SK-N-MC (cell line): Measurements from ENCODE around the gene KRT13.

Experiments used
- EZH2 ChIP-seq: fragments of 200-600 bp; sonication (generic); IDR thresholded peaks from one replicate; pipeline ENCODE4 v1.6.1; 2017; ENCODE audit warnings: antibody characterized with exemption
- FOXP2 ChIP-seq: optimal IDR thresholded peaks from 2 replicates; pipeline ENCODE3; 2011; ENCODE audit warnings: mild to moderate bottlenecking, moderate library complexity; ENCODE audit not compliant: insufficient read depth; ENCODE audit errors: extremely low read length, control extremely low read depth
- POLR2AphosphoS5 ChIP-seq: IDR thresholded peaks from 2 replicates; pipeline ENCODE4 v1.6.1; 2012; ENCODE audit warnings: mild to moderate bottlenecking, low read depth, low read length, borderline replicate concordance

DNA sequence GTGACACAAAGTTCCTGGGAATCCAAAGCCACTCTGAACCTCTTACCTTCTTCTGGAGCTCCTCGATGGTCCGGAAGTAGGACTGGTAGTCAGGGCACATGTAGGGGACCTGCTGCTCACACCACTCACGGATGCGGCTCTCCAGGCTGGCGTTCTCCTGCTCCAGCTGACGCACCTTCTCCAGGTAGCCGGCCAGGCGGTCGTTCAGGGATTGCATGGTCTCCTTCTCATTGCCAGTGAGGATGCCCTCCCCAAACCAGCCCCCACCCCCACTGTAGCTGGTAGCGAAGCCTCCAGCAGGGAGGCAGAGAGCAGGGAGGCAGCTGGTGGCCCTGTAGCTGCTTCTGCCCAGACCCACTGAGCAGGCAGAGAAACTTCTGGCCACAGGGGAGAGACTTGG, 24.8 kb downstream of the KRT13 start:
- no peak for TF ChIP-seq POLR2AphosphoS5
- TF ChIP-seq EZH2, result no peak
- no peak for TF ChIP-seq FOXP2
